Measurements from ENCODE around the gene RABEP2.
"Not testable (repeated sequence)": the region's sequence is repeated elsewhere in the genome, so short reads cannot be mapped to it uniquely, and the experiment has no call there.

Gene RABEP2

GRCh38 chr16:28924762-28925385, at the start of gene RABEP2:
RABEP2 (minus strand) TSS chr16:28925238; CDS start chr16:28925163, 75 bp downstream.
- DNase-seq = peak; percentile 75

- DNase-seq = peak; percentile 85
Measured at GRCh38 chr16:28974437-28975157, 49.6 kb upstream of the RABEP2 start, which contains the start of gene SPNS1. SPNS1 (plus strand) TSS chr16:28974778; CDS start chr16:28975152, 374 bp downstream.

GRCh38 chr16:28974007-28974436, 49.0 kb upstream of the RABEP2 start:
- peak; percentile 56 for DNase-seq

GRCh38 chr16:28969696-28970095, 44.7 kb upstream of the RABEP2 start:
- not testable (repeated sequence) for DNase-seq

- no peak for DNase-seq
Measured at GRCh38 chr16:28967156-28967555, 42.1 kb upstream of the RABEP2 start.

- DNase-seq = no peak
Measured at GRCh38 chr16:28964496-28964895, 39.5 kb upstream of the RABEP2 start.

GRCh38 chr16:28964072-28964471, 39.0 kb upstream of the RABEP2 start:
- DNase-seq = no peak

- no peak for DNase-seq
Measured at GRCh38 chr16:28958836-28959235, 33.8 kb upstream of the RABEP2 start.

GRCh38 chr16:28958216-28958615, 33.2 kb upstream of the RABEP2 start:
- no peak for DNase-seq

GRCh38 chr16:28951410-28951943, 26.4 kb upstream of the RABEP2 start:
- no peak for DNase-seq

- peak; percentile 97 for DNase-seq
Measured at GRCh38 chr16:28950648-28951409, 25.8 kb upstream of the RABEP2 start, which contains the start of gene NFATC2IP. NFATC2IP (plus strand) TSS chr16:28950937; CDS start chr16:28951012, 75 bp downstream.

GRCh38 chr16:28946681-28947080, 21.6 kb upstream of the RABEP2 start:
- DNase-seq = no peak

- no peak for DNase-seq
Measured at GRCh38 chr16:28943281-28943680, 18.2 kb upstream of the RABEP2 start.

- not testable (repeated sequence) for DNase-seq
Measured at GRCh38 chr16:28939825-28940224, 14.8 kb upstream of the RABEP2 start.

- no peak for DNase-seq
Measured at GRCh38 chr16:28938721-28939120, 13.7 kb upstream of the RABEP2 start.

GRCh38 chr16:28937222-28937876, 12.3 kb upstream of the RABEP2 start:
- no peak for DNase-seq

GRCh38 chr16:28936784-28937155, 11.7 kb upstream of the RABEP2 start:
- DNase-seq = no peak

GRCh38 chr16:28935924-28936783, 11.1 kb upstream of the RABEP2 start:
- no peak for DNase-seq

GRCh38 chr16:28935346-28935745, 10.3 kb upstream of the RABEP2 start:
- DNase-seq = no peak

GRCh38 chr16:28933171-28933570, 8.1 kb upstream of the RABEP2 start:
- DNase-seq = no peak

GRCh38 chr16:28932339-28933141, 7.5 kb upstream of the RABEP2 start:
- no peak for DNase-seq
